Stimulated activated CD8-positive, alpha-beta memory T cell treated with anti-CD3 and anti-CD28 coated beads, Interleukin-4, amount 100 ng/mL, for 4 hours (primary cell): ENCODE data around the gene SUPT3H.

Experiments
- DNase-seq, 2 donors: peaks; one replicate each; pipeline ENCODE4 v3.0.0-alpha.2; 2020; ENCODE audit warnings: low read depth in 2 of 2, low spot score in 1 of 2

Gene SUPT3H

GRCh38 chr6:45006893-45007292 lies 370.8 kb downstream of the SUPT3H start:
- DNase-seq, result no peak

- no peak for DNase-seq
Observed at GRCh38 chr6:45003961-45004360, 373.8 kb downstream of the SUPT3H start.

GRCh38 chr6:45003387-45003786 lies 374.3 kb downstream of the SUPT3H start:
- DNase-seq, result no peak

- DNase-seq, result no peak
Observed at GRCh38 chr6:45002390-45003105, 375.2 kb downstream of the SUPT3H start.

GRCh38 chr6:45001663-45002062 lies 376.1 kb downstream of the SUPT3H start:
- DNase-seq, result no peak

GRCh38 chr6:45000833-45001232 lies 376.9 kb downstream of the SUPT3H start:
- DNase-seq, result no peak

GRCh38 chr6:44999066-44999465 lies 378.7 kb downstream of the SUPT3H start:
- DNase-seq, result no peak

GRCh38 chr6:44995486-44996132 lies 382.1 kb downstream of the SUPT3H start:
- DNase-seq, result no peak

- DNase-seq, result no peak
Observed at GRCh38 chr6:44989391-44989790, 388.3 kb downstream of the SUPT3H start.

GRCh38 chr6:44985006-44985405 lies 392.7 kb downstream of the SUPT3H start:
- no peak for DNase-seq

GRCh38 chr6:44983467-44984365 lies 394.0 kb downstream of the SUPT3H start:
- DNase-seq, result no peak

GRCh38 chr6:44980841-44981240 lies 396.9 kb downstream of the SUPT3H start:
- no peak for DNase-seq

GRCh38 chr6:44976677-44977641 lies 400.8 kb downstream of the SUPT3H start:
- no peak for DNase-seq

GRCh38 chr6:44974511-44974910 lies 403.2 kb downstream of the SUPT3H start:
- DNase-seq, result no peak

- DNase-seq, result no peak
Observed at GRCh38 chr6:44972709-44973108, 405.0 kb downstream of the SUPT3H start.

GRCh38 chr6:44969446-44970185 lies 408.1 kb downstream of the SUPT3H start:
- no peak for DNase-seq

- no peak for DNase-seq
Observed at GRCh38 chr6:44967481-44967880, 410.3 kb downstream of the SUPT3H start.

- no peak for DNase-seq
Observed at GRCh38 chr6:44966449-44967092, 411.2 kb downstream of the SUPT3H start.

GRCh38 chr6:44965708-44966107 lies 412.0 kb downstream of the SUPT3H start:
- no peak for DNase-seq

- DNase-seq, result no peak
Observed at GRCh38 chr6:44960898-44961297, 416.8 kb downstream of the SUPT3H start.
